GM23338 (cell line): ENCODE data around the gene PPP1R16B. TPM values are rescaled to one million over a fixed set of nuclear protein-coding genes. Genes with fewer than 3 reads are reported as not detected.

Source experiments
- ATAC-seq: fragments of 200-7000 bp; cut with Tn5 transposase; 3 replicates; pipeline ENCODE4 v1.9.1; 2020
- DNase-seq: peaks from one replicate; pipeline ENCODE4 v3.0.0-alpha.2; 2015; ENCODE audit warnings: low spot score
- H2AFZ ChIP-seq: fragments of 200-600 bp; sonication (generic); 2 replicates; pipeline ENCODE4 v1.8.0; 2016; ENCODE audit warnings: antibody characterized with exemption, mild to moderate bottlenecking, moderate library complexity
- H3F3A ChIP-seq: fragments of 200-600 bp; sonication (generic); replicated peaks from 2 replicates; pipeline ENCODE4 v1.8.0; 2017; ENCODE audit warnings: antibody characterized with exemption, mixed run types, low read depth
- H3K27ac ChIP-seq: fragments of 200-600 bp; sonication (generic); 2 replicates; pipeline ENCODE4 v1.6.1; 2016; ENCODE audit warnings: low read depth
- H3K27me3 ChIP-seq: fragments of 200-600 bp; sonication (generic); 2 replicates; pipeline ENCODE4 v1.8.0; 2016; ENCODE audit warnings: mild to moderate bottlenecking, mixed run types, moderate library complexity; ENCODE audit not compliant: insufficient read depth
- H3K36me3 ChIP-seq: fragments of 200-600 bp; sonication (generic); 2 replicates; pipeline ENCODE4 v1.8.0; 2016; ENCODE audit warnings: mild to moderate bottlenecking; ENCODE audit not compliant: insufficient read depth
- H3K4me1 ChIP-seq: fragments of 200-600 bp; sonication (generic); 2 replicates; pipeline ENCODE4 v1.8.0; 2016; ENCODE audit warnings: mild to moderate bottlenecking, moderate library complexity; ENCODE audit not compliant: insufficient read depth
- H3K4me2 ChIP-seq: fragments of 200-600 bp; sonication (generic); 2 replicates; pipeline ENCODE4 v1.7.1; 2017; ENCODE audit warnings: mixed run types
- H3K4me3 ChIP-seq: fragments of 200-600 bp; sonication (generic); 2 replicates; pipeline ENCODE4 v1.6.1; 2016; ENCODE audit warnings: mixed run types
- H3K79me2 ChIP-seq: fragments of 200-600 bp; sonication (generic); replicated peaks from 2 replicates; pipeline ENCODE4 v1.8.0; 2017; ENCODE audit warnings: mild to moderate bottlenecking; ENCODE audit not compliant: insufficient read depth
- H3K9me2 ChIP-seq: fragments of 200-600 bp; sonication (generic); 2 replicates; pipeline ENCODE4 v1.8.0; 2017; ENCODE audit not compliant: insufficient read depth
- H4K20me1 ChIP-seq: fragments of 200-600 bp; sonication (generic); replicated peaks from 2 replicates; pipeline ENCODE4 v1.8.0; 2017; ENCODE audit warnings: mild to moderate bottlenecking; ENCODE audit not compliant: insufficient read depth
- H3K27ac Mint-ChIP-seq: 2 replicates; pipeline ENCODE4 v1.8.0; 2020; ENCODE audit warnings: inconsistent platforms, mild to moderate bottlenecking, moderate library complexity, mixed read lengths
- H3K27me3 Mint-ChIP-seq: 3 replicates; pipeline ENCODE4 v1.8.0; 2022; ENCODE audit warnings: low read depth, mild to moderate bottlenecking, moderate library complexity, mixed read lengths, inconsistent platforms; ENCODE audit not compliant: insufficient read depth, poor library complexity
- H3K36me3 Mint-ChIP-seq: 3 replicates; pipeline ENCODE4 v1.8.0; 2021; ENCODE audit warnings: low read depth, mild to moderate bottlenecking, inconsistent platforms, moderate library complexity, mixed read lengths
- H3K4me1 Mint-ChIP-seq: 3 replicates; pipeline ENCODE4 v1.8.0; 2020; ENCODE audit warnings: mild to moderate bottlenecking, inconsistent platforms, mixed read lengths
- H3K4me3 Mint-ChIP-seq: 3 replicates; pipeline ENCODE4 v1.8.0; 2021; ENCODE audit warnings: moderate library complexity, mild to moderate bottlenecking, inconsistent platforms, mixed read lengths
- H3K9me3 Mint-ChIP-seq: 3 replicates; pipeline ENCODE4 v1.8.0; 2020; ENCODE audit warnings: moderate library complexity, mild to moderate bottlenecking, inconsistent platforms, mixed read lengths
- CREB1 ChIP-seq: fragments of 250-450 bp; sonication (Bioruptor Pico); IDR thresholded peaks from 2 replicates; pipeline ENCODE4 v1.5.0; 2020; ENCODE audit warnings: low read depth, mild to moderate bottlenecking, moderate library complexity
- EZH2 ChIP-seq: fragments of 200-600 bp; sonication (generic); IDR thresholded peaks from one replicate; pipeline ENCODE4 v1.8.0; 2017; ENCODE audit warnings: antibody characterized with exemption, mild to moderate bottlenecking, low read depth; ENCODE audit not compliant: unreplicated experiment
- EZH2phosphoT487 ChIP-seq: fragments of 200-600 bp; sonication (generic); IDR thresholded peaks from one replicate; pipeline ENCODE4 v1.8.1; 2018; ENCODE audit warnings: antibody characterized with exemption; ENCODE audit not compliant: unreplicated experiment
- NANOG ChIP-seq: IDR thresholded peaks from 2 replicates; pipeline ENCODE4 v1.6.1; 2016; ENCODE audit warnings: antibody characterized with exemption, borderline replicate concordance
- ZNF331 ChIP-seq: fragments of 250-450 bp; sonication (Bioruptor Pico); IDR thresholded peaks from 2 replicates; pipeline ENCODE4 v1.5.0; 2020; ENCODE audit warnings: low read depth, mild to moderate bottlenecking, moderate library complexity
- polyA plus RNA-seq: library from polyadenylated mRNA; unstranded; fragments of >200 nt; fragmentation: Nextera tagmentation; extraction: Ambion mirVana; gene quantifications from 2 replicates; pipeline ENCODE4 v1.2.1, GENCODE V29; 2016
- total RNA-seq: library from RNA; depleted of rRNA; stranded (reverse); fragments of >200 nt; shearing (Covaris generic); gene quantifications from 2 replicates; pipeline ENCODE4 v1.2.3, GENCODE V29; 2014
- TF ChIP-seq, protein P1 (sequence below): IDR thresholded peaks from one replicate; pipeline ENCODE4 v1.6.1; 2018; ENCODE audit warnings: antibody characterized with exemption; ENCODE audit not compliant: unreplicated experiment
- TF ChIP-seq, protein P2 (sequence below): IDR thresholded peaks from 2 replicates; pipeline ENCODE4 v1.6.1; 2016; ENCODE audit warnings: antibody characterized with exemption

The PPP1R16B gene
- total and polyA plus RNA-seq, 2 experiments from 2014 or later = 1.6 to 11.5 TPM

DNA sequence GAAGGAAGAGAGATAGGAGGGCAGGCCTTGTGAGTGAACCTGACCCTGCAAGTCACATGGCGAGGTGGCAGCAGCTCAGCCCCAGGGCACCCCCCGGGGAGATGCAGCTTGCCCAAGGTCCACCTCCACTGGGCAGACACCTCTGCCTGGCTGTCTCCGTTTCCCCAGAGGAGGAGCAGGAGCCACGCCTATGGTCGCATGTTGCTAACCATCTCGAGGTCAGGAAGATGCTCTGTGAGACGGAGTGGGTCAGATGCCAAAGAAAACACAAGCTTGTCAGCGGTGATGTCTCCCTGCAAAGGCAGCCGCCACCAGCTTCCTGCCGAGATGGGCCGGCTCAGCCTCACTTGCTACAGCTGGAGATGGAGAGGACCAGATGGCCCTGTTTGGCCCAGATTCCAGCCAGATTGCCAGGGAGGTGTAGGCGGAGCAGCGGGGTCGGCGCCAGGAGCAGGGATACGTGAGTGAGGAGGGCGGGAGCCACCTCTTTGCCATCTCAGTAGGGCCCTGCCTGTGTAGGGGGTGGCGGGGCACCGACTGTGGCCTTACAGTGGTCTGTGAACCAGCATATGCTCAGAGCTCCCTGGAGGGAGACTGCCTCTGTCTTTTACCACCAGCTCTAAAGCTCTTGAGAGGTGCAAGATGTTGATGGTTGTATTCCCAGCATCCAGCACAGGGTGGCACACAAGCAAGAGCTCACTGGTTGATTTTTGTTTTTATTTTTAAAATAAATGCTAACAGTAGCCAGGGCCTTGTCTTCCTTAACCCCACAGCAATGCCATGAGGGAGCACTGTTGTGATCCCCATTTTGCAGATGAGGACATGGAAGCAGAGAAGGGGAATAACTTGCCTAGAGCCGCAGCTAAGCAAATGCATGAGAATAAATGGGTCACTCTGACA lies 77.8 kb downstream of the PPP1R16B start (continued):
- TF ChIP-seq, protein P1, sequence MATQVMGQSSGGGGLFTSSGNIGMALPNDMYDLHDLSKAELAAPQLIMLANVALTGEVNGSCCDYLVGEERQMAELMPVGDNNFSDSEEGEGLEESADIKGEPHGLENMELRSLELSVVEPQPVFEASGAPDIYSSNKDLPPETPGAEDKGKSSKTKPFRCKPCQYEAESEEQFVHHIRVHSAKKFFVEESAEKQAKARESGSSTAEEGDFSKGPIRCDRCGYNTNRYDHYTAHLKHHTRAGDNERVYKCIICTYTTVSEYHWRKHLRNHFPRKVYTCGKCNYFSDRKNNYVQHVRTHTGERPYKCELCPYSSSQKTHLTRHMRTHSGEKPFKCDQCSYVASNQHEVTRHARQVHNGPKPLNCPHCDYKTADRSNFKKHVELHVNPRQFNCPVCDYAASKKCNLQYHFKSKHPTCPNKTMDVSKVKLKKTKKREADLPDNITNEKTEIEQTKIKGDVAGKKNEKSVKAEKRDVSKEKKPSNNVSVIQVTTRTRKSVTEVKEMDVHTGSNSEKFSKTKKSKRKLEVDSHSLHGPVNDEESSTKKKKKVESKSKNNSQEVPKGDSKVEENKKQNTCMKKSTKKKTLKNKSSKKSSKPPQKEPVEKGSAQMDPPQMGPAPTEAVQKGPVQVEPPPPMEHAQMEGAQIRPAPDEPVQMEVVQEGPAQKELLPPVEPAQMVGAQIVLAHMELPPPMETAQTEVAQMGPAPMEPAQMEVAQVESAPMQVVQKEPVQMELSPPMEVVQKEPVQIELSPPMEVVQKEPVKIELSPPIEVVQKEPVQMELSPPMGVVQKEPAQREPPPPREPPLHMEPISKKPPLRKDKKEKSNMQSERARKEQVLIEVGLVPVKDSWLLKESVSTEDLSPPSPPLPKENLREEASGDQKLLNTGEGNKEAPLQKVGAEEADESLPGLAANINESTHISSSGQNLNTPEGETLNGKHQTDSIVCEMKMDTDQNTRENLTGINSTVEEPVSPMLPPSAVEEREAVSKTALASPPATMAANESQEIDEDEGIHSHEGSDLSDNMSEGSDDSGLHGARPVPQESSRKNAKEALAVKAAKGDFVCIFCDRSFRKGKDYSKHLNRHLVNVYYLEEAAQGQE = no peak
- no peak for TF ChIP-seq EZH2phosphoT487
- no peak for TF ChIP-seq EZH2
- TF ChIP-seq, protein P2, sequence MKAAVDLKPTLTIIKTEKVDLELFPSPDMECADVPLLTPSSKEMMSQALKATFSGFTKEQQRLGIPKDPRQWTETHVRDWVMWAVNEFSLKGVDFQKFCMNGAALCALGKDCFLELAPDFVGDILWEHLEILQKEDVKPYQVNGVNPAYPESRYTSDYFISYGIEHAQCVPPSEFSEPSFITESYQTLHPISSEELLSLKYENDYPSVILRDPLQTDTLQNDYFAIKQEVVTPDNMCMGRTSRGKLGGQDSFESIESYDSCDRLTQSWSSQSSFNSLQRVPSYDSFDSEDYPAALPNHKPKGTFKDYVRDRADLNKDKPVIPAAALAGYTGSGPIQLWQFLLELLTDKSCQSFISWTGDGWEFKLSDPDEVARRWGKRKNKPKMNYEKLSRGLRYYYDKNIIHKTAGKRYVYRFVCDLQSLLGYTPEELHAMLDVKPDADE = no peak

DNA sequence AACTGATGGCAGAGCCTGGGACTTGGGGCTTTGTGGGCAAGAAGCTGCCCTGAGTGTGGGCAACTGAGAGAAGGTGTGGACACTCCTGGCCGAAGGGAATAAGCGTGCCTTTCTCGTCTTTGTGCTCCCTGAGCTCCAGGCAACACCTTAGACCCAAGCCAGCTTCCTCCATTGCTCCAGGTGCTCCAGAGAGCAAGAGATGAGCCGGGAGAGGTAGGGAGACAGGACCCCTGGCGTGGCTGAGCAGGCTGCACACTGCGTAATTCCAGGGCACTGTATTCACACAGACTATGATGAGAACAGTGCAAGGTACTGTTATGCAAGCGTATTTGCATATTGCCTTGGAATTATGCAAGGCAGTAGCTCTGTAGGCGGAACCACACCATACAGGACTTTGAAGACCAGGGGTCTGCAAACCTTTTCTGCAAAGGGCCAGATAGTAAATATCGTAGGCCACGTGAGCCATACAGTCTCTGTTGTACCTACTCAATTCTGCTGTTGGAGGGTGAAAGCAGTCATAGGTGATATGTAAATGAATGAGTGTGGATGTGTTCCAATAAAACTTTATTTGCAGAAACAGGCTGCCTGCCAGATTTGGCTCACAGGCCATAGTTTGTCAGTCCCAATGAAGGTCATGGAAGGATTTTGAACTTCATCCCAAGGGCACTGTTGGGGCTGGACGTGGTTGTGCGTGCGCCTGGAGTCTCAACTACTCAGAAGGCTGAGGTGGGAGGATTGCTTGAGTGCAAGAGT lies 78.7 kb downstream of the PPP1R16B start:
- Histone ChIP-seq H3K9me2 (no peaks in the 10 kb centered on the region), H3K27ac (no peak overlapping the region), H3F3A (no peaks in the 10 kb centered on the region), H3K27me3 (no peaks in the 10 kb centered on the region), H2AFZ (no peak overlapping the region), H3K79me2 (no peaks in the 10 kb centered on the region), H3K4me3 (no peak overlapping the region), H4K20me1 (no peaks in the 10 kb centered on the region; the same call in 1 of the 2 replicates), H3K4me1 (no peaks in the 10 kb centered on the region), H3K4me2 (no peak overlapping the region), H3K36me3 (no peaks in the 10 kb centered on the region)
- ATAC-seq (no peak), DNase-seq (no peak)
- Mint-ChIP-seq H3K27me3 (peaks cover 13% of the 10 kb centered on the region), H3K27ac (no peak overlapping the region), H3K4me1 (peaks cover 12% of the 10 kb centered on the region), H3K4me3 (no peak overlapping the region), H3K9me3 (no peaks in the 10 kb centered on the region), H3K36me3 (no peaks in the 10 kb centered on the region)
- TF ChIP-seq EZH2phosphoT487 (no peak), EZH2 (no peak), ZNF331 (CRISPR knock-in tag) (no peak), CREB1 (CRISPR knock-in tag) (no peak), NANOG (no peak)
- TF ChIP-seq, protein P2 = no peak
